ENCODE results near the gene NLRX1.

DNA sequence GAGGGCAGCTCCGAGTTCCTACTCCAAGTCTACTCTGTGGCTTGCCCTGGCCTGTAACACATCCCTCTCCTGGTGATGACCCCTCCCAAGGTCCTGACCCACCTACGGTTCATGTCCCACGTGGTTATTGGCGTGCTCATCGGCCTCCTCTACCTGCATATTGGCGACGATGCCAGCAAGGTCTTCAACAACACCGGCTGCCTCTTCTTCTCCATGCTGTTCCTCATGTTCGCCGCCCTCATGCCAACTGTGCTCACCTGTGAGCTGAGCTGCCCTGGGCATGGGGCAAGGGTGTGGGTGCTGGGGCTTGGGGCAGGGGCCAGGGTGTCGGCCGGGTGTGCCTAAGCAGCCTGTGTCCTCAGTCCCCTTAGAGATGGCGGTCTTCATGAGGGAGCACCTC, 10.1 kb upstream of the NLRX1 start:
- no peak for TF ChIP-seq POLR2AphosphoS5 (IDR thresholded peaks at IDR 0.05; ENCODE audit: low read depth, low read length)
- no peak for TF ChIP-seq SIN3A (IDR thresholded peaks at IDR 0.05; ENCODE audit: borderline replicate concordance, insufficient read depth, low read length)
